ENCODE measurements around the gene ATP5MC3. TPM values are rescaled to one million over a fixed set of nuclear protein-coding genes. Genes with fewer than 3 reads are reported as not detected.

Gene ATP5MC3
- total and polyA plus RNA-seq, 2 of the 13 experiments (the other 11 are each of a cell fraction or from before 2014, with no cell fraction given): 676 to 1,007 TPM

DNA sequence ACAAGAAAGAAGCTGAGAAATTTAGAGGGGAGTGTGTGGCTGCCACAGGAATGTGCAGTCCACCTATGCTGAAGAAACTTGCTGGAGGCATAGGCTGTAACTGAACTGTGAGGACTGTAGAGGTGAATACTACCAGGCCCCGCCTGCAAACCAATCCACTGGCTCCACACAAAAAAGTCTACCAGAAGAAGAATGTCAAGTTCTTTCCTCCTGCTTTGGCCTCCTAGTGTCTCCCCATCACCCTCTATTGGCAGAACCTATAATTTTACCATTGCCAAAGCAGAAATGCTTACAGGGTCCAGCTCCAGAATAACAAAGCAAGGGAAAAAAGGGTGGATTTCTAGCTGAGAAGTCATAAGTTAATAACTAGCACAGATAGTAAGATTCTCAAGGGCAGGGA is 5.9 kb upstream of the ATP5MC3 start:
- DNase-seq (ENCODE audit: low spot score) (peak; percentile 66), FAIRE-seq (no peak), ATAC-seq (peak; percentile 98)
- H4K20me1 ChIP-seq (ENCODE audit: insufficient read depth, low read length): no peaks in the 10 kb centered on the region
- no peaks in the 10 kb centered on the region for H3K9me3 ChIP-seq (ENCODE audit: low read length)
- intact Hi-C loops (cut with micrococcal nuclease; ENCODE audit: unreplicated experiment): loop anchor here (1.0 kb wide), 2 partner anchors 76 to 151 kb away; no protein-coding TSS in a partner anchor
- H3K27ac ChIP-seq (ENCODE audit: extremely low read length, insufficient read depth, low read length): no peak overlapping the region
- 0 out of 2 replicates have a peak, but pooled peaks cover 5% of the 10 kb centered on the region for H3K4me1 ChIP-seq (ENCODE audit: insufficient read depth, low read length)
- CTCF ChIA-PET (ENCODE audit: low intra/inter-chr PET ratio, low total read pairs): interaction anchor here (0.7 to 1.6 kb wide), 2 partner anchors 76 to 151 kb away, joined by 3 to 10 read pairs; no protein-coding TSS in a partner anchor
- 7% methylated on average over 1 of the region's 1 CpG for WGBS (ENCODE audit: low lambda C conversion rate)
- no peak overlapping the region for H3K4me2 ChIP-seq (ENCODE audit: low read depth, low read length)
- in situ Hi-C loops (cut with HindIII; ENCODE audit: extremely low pct_ligation_motif_present, low pct_unique_long_range_greater_than_20kb): loop anchor here (10.0 kb wide), 1 partner anchor 153 kb away; no protein-coding TSS in a partner anchor
- no peak overlapping the region for H2AFZ ChIP-seq (ENCODE audit: low read length)
- POLR2A ChIA-PET: interaction anchor here (1.0 kb wide), 1 partner anchor 125 kb away, joined by 3 read pairs; no protein-coding TSS in a partner anchor
- H3K79me2 ChIP-seq (ENCODE audit: insufficient read depth, low read length): no peaks in the 10 kb centered on the region
- no peaks in the 10 kb centered on the region for H3K36me3 ChIP-seq (replicated peaks in 1 of 2; ENCODE audit: control insufficient read depth in 1 of 2, insufficient read depth in 2 of 2, low read length in 2 of 2)
- no peak overlapping the region for H3K4me3 ChIP-seq (replicated peaks in 1 of 3; ENCODE audit: insufficient read depth in 1 of 3, low read depth in 2 of 3, low read length in 3 of 3)
- H3K27me3 ChIP-seq (ENCODE audit: control insufficient read depth in 1 of 2, insufficient read depth in 2 of 2, low read length in 2 of 2): no peaks in the 10 kb centered on the region; a peak in 1 of 5 replicates
- no peak overlapping the region for H3K9ac ChIP-seq (ENCODE audit: insufficient read depth, low read depth, low read length)
- no TSS peak for BruUV-seq (replicated peaks)
- TF ChIP-seq ZNF724P (CRISPR knock-in tag; IDR thresholded peaks at IDR 0.05; ENCODE audit: borderline replicate concordance) (no peak), JDP2 (CRISPR knock-in tag; IDR thresholded peaks at IDR 0.05; ENCODE audit: borderline replicate concordance) (no peak), SMC3 (IDR thresholded peaks at IDR 0.05; ENCODE audit: low read length) (peak; percentile 53; the same call in 1 of the 2 replicates), ISX (CRISPR knock-in tag; conservative IDR thresholded peaks at IDR 0.05) (0 out of 2 replicates have a peak, but pooled peaks have one; percentile 45), ZNF660 (CRISPR knock-in tag; IDR thresholded peaks at IDR 0.05; ENCODE audit: borderline replicate concordance, low read depth) (no peak), ZSCAN31 (CRISPR knock-in tag; IDR thresholded peaks at IDR 0.05; ENCODE audit: low read depth) (no peak), ZFP82 (CRISPR knock-in tag; IDR thresholded peaks at IDR 0.05; ENCODE audit: borderline replicate concordance) (no peak), ZKSCAN8 (CRISPR knock-in tag; IDR thresholded peaks at IDR 0.05; ENCODE audit: borderline replicate concordance) (0 out of 2 replicates have a peak, but pooled peaks have one; percentile 41), ZNF260 (CRISPR knock-in tag; IDR thresholded peaks at IDR 0.05; ENCODE audit: borderline replicate concordance, low read depth) (no peak), NRL (CRISPR knock-in tag; IDR thresholded peaks at IDR 0.05; ENCODE audit: borderline replicate concordance) (no peak), KAT2B (IDR thresholded peaks at IDR 0.05; ENCODE audit: borderline replicate concordance, low read depth, low read length) (no peak), ZNF644 (CRISPR knock-in tag; IDR thresholded peaks at IDR 0.05; ENCODE audit: low read depth) (0 out of 2 replicates have a peak, but pooled peaks have one; percentile 44)
- TF ChIP-seq, protein P1, sequence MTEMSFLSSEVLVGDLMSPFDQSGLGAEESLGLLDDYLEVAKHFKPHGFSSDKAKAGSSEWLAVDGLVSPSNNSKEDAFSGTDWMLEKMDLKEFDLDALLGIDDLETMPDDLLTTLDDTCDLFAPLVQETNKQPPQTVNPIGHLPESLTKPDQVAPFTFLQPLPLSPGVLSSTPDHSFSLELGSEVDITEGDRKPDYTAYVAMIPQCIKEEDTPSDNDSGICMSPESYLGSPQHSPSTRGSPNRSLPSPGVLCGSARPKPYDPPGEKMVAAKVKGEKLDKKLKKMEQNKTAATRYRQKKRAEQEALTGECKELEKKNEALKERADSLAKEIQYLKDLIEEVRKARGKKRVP (CRISPR knock-in tag; IDR thresholded peaks at IDR 0.05): no peak
- TF ChIP-seq, protein P2, sequence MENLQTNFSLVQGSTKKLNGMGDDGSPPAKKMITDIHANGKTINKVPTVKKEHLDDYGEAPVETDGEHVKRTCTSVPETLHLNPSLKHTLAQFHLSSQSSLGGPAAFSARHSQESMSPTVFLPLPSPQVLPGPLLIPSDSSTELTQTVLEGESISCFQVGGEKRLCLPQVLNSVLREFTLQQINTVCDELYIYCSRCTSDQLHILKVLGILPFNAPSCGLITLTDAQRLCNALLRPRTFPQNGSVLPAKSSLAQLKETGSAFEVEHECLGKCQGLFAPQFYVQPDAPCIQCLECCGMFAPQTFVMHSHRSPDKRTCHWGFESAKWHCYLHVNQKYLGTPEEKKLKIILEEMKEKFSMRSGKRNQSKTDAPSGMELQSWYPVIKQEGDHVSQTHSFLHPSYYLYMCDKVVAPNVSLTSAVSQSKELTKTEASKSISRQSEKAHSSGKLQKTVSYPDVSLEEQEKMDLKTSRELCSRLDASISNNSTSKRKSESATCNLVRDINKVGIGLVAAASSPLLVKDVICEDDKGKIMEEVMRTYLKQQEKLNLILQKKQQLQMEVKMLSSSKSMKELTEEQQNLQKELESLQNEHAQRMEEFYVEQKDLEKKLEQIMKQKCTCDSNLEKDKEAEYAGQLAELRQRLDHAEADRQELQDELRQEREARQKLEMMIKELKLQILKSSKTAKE (CRISPR knock-in tag; IDR thresholded peaks at IDR 0.05; ENCODE audit: borderline replicate concordance): no peak
- TF ChIP-seq, protein P3, sequence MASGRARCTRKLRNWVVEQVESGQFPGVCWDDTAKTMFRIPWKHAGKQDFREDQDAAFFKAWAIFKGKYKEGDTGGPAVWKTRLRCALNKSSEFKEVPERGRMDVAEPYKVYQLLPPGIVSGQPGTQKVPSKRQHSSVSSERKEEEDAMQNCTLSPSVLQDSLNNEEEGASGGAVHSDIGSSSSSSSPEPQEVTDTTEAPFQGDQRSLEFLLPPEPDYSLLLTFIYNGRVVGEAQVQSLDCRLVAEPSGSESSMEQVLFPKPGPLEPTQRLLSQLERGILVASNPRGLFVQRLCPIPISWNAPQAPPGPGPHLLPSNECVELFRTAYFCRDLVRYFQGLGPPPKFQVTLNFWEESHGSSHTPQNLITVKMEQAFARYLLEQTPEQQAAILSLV (CRISPR knock-in tag; IDR thresholded peaks at IDR 0.05; ENCODE audit: borderline replicate concordance): no peak
- TF ChIP-seq, protein P4, sequence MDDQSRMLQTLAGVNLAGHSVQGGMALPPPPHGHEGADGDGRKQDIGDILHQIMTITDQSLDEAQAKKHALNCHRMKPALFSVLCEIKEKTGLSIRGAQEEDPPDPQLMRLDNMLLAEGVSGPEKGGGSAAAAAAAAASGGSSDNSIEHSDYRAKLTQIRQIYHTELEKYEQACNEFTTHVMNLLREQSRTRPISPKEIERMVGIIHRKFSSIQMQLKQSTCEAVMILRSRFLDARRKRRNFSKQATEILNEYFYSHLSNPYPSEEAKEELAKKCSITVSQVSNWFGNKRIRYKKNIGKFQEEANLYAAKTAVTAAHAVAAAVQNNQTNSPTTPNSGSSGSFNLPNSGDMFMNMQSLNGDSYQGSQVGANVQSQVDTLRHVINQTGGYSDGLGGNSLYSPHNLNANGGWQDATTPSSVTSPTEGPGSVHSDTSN (CRISPR knock-in tag; IDR thresholded peaks at IDR 0.05; ENCODE audit: borderline replicate concordance): no peak
- TF ChIP-seq, protein P5, sequence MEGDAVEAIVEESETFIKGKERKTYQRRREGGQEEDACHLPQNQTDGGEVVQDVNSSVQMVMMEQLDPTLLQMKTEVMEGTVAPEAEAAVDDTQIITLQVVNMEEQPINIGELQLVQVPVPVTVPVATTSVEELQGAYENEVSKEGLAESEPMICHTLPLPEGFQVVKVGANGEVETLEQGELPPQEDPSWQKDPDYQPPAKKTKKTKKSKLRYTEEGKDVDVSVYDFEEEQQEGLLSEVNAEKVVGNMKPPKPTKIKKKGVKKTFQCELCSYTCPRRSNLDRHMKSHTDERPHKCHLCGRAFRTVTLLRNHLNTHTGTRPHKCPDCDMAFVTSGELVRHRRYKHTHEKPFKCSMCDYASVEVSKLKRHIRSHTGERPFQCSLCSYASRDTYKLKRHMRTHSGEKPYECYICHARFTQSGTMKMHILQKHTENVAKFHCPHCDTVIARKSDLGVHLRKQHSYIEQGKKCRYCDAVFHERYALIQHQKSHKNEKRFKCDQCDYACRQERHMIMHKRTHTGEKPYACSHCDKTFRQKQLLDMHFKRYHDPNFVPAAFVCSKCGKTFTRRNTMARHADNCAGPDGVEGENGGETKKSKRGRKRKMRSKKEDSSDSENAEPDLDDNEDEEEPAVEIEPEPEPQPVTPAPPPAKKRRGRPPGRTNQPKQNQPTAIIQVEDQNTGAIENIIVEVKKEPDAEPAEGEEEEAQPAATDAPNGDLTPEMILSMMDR (CRISPR knock-in tag; IDR thresholded peaks at IDR 0.05): peak; percentile 63
